Loucy (cell line): ENCODE measurements around the gene ACSF2.

Source experiments
- H2AFZ ChIP-seq: fragments of 200-600 bp; sonication (generic); 2 replicates; pipeline ENCODE4 v1.6.0; 2016; ENCODE audit warnings: antibody characterized with exemption, mild to moderate bottlenecking, low read length, moderate library complexity
- H3F3A ChIP-seq: fragments of 200-600 bp; 2 replicates; pipeline ENCODE4 v1.6.0; 2016; ENCODE audit warnings: antibody characterized with exemption, low read depth, mild to moderate bottlenecking
- H3K27me3 ChIP-seq: fragments of 200-600 bp; sonication (generic); 2 replicates; pipeline ENCODE4 v1.6.1; 2014; ENCODE audit warnings: low read length, mild to moderate bottlenecking; ENCODE audit not compliant: insufficient read depth, poor library complexity, severe bottlenecking
- H3K36me3 ChIP-seq: fragments of 200-600 bp; sonication (generic); 2 replicates; pipeline ENCODE4 v1.6.1; 2016; ENCODE audit warnings: low read length; ENCODE audit not compliant: insufficient read depth
- H3K4me1 ChIP-seq: fragments of 200-600 bp; sonication (generic); 2 replicates; pipeline ENCODE4 v1.5.1; 2014; ENCODE audit warnings: low read length, mild to moderate bottlenecking; ENCODE audit not compliant: insufficient read depth, poor library complexity, severe bottlenecking
- H3K4me2 ChIP-seq: fragments of 200-600 bp; sonication (generic); 2 replicates; pipeline ENCODE4 v1.6.0; 2014; ENCODE audit warnings: antibody characterized with exemption, low read length, low read depth, mild to moderate bottlenecking; ENCODE audit not compliant: poor library complexity, severe bottlenecking
- H3K4me3 ChIP-seq: fragments of 200-600 bp; sonication (generic); 2 replicates; pipeline ENCODE4 v1.5.1; 2014; ENCODE audit warnings: low read length, mild to moderate bottlenecking, mixed read lengths; ENCODE audit not compliant: poor library complexity, severe bottlenecking
- H3K79me2 ChIP-seq: fragments of 200-600 bp; sonication (generic); 2 replicates; pipeline ENCODE4 v1.6.1; 2014; ENCODE audit warnings: low read length; ENCODE audit not compliant: insufficient read depth
- H3K9ac ChIP-seq: fragments of 200-600 bp; sonication (generic); 2 replicates; pipeline ENCODE4 v1.6.0; 2014; ENCODE audit warnings: mild to moderate bottlenecking, low read depth, low read length, moderate library complexity; ENCODE audit not compliant: poor library complexity, severe bottlenecking
- H3K9me2 ChIP-seq: fragments of 200-600 bp; sonication (generic); replicated peaks from 2 replicates; pipeline ENCODE4 v1.6.1; 2016; ENCODE audit warnings: low read depth, low read length, mixed read lengths
- H3K9me3 ChIP-seq: fragments of 200-600 bp; sonication (generic); 2 replicates; pipeline ENCODE4 v1.6.1; 2014; ENCODE audit warnings: mild to moderate bottlenecking, antibody characterized with exemption, low read length, low read depth; ENCODE audit not compliant: insufficient read depth
- H4K20me1 ChIP-seq: fragments of 200-600 bp; sonication (generic); 2 replicates; pipeline ENCODE4 v1.6.0; 2014; ENCODE audit warnings: antibody characterized with exemption, low read length, mild to moderate bottlenecking; ENCODE audit not compliant: insufficient read depth, poor library complexity, severe bottlenecking
- EZH2phosphoT487 ChIP-seq: fragments of 200-600 bp; IDR thresholded peaks from 2 replicates; pipeline ENCODE4 v1.6.1; 2018; ENCODE audit warnings: antibody characterized with exemption, mild to moderate bottlenecking, moderate library complexity, borderline replicate concordance
- TF ChIP-seq, protein P1 (sequence below): fragments of 200-600 bp; sonication (generic); conservative IDR thresholded peaks from 2 replicates; pipeline ENCODE4 v1.5.1; 2014; ENCODE audit warnings: mild to moderate bottlenecking, antibody characterized with exemption, low read length

ACSF2 gene

DNA sequence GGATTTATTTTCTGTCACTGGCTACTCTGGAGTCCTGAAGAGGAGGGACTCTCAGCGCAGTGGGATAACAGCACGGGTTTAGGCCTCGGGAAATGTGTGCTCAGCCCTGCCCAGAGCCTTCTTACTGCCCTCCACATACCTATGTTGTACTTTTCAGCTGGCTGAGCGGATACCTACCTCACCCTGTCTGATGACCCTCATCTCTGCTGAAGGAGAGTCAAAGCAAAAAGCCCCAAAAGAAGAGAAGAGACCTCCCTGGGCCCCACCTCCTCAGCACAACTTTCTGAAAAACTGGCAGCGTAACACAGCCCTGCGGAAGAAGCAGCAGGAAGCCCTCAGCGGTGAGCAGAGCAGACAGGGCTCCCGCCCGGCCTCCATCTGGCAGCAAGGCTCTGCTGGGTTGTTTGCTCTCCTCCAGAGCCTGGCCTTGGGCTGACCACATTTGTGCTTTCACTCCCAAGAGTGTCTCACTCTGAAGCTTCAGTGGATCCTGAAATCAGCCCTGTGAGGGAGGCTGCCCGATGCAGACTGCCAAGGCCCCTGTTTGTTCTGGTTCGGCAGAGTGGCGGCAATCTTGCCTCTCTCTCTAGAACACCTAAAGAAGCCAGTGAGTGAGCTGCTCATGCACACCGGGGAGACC lies 92.5 kb downstream of the ACSF2 start:
- no peak overlapping the region for H3K4me2 ChIP-seq
- no peaks in the 10 kb centered on the region for H3F3A ChIP-seq
- H3K27me3 ChIP-seq: no peaks in the 10 kb centered on the region
- no peaks in the 10 kb centered on the region for H3K36me3 ChIP-seq
- no peaks in the 10 kb centered on the region for H3K9me2 ChIP-seq
- no peak overlapping the region for H3K4me3 ChIP-seq
- no peaks in the 10 kb centered on the region for H3K79me2 ChIP-seq
- H3K9me3 ChIP-seq: no peaks in the 10 kb centered on the region
- TF ChIP-seq, protein P1, sequence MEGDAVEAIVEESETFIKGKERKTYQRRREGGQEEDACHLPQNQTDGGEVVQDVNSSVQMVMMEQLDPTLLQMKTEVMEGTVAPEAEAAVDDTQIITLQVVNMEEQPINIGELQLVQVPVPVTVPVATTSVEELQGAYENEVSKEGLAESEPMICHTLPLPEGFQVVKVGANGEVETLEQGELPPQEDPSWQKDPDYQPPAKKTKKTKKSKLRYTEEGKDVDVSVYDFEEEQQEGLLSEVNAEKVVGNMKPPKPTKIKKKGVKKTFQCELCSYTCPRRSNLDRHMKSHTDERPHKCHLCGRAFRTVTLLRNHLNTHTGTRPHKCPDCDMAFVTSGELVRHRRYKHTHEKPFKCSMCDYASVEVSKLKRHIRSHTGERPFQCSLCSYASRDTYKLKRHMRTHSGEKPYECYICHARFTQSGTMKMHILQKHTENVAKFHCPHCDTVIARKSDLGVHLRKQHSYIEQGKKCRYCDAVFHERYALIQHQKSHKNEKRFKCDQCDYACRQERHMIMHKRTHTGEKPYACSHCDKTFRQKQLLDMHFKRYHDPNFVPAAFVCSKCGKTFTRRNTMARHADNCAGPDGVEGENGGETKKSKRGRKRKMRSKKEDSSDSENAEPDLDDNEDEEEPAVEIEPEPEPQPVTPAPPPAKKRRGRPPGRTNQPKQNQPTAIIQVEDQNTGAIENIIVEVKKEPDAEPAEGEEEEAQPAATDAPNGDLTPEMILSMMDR: no peak
- TF ChIP-seq EZH2phosphoT487: no peak
- no peaks in the 10 kb centered on the region for H4K20me1 ChIP-seq
- no peak overlapping the region for H3K9ac ChIP-seq
- no peaks in the 10 kb centered on the region for H3K4me1 ChIP-seq
- H2AFZ ChIP-seq: no peak overlapping the region

DNA sequence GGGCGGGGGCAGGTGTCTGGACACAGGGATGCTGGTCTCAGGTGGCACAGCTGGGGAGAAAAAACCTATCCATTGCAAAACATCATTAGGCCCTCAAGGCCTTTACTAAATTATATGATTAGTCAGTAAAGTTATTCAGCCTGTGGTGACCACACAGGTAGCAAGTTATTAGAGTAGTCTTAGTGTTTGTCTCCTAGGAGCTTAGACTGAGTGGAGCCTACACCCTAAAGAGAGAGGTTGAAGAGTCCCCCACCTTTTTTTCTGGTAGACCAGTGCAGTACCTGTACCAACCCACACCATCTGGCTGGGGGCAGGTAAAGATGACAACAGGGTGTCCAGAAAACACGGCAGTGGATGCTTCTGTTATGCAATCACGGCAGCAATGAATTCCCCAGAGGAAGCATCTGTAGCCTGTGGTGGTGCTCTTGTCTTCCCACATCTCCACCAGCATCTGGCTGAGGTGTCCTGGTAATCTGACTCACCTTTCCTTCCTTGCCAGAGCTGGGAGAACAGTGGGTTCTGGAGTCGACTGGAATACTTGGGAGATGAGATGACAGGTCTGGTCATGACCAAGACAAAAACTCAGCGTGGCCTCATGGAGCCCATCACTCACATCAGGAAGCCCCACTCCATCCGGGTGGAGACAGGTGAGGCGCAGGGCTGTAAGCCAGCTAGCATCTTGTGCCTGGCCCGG lies 93.3 kb downstream of the ACSF2 start:
- H3K9me3 ChIP-seq: no peaks in the 10 kb centered on the region
- H3K9ac ChIP-seq: no peak overlapping the region
- no peaks in the 10 kb centered on the region for H3F3A ChIP-seq
- no peaks in the 10 kb centered on the region for H3K4me1 ChIP-seq
- H3K4me3 ChIP-seq: no peak overlapping the region
- H3K9me2 ChIP-seq: no peaks in the 10 kb centered on the region
- TF ChIP-seq, protein P1: no peak
- TF ChIP-seq EZH2phosphoT487: no peak
- H2AFZ ChIP-seq: no peak overlapping the region
- H3K36me3 ChIP-seq: no peaks in the 10 kb centered on the region
- H3K27me3 ChIP-seq: no peaks in the 10 kb centered on the region
- H4K20me1 ChIP-seq: no peaks in the 10 kb centered on the region
- H3K79me2 ChIP-seq: no peaks in the 10 kb centered on the region
- H3K4me2 ChIP-seq: no peak overlapping the region

DNA sequence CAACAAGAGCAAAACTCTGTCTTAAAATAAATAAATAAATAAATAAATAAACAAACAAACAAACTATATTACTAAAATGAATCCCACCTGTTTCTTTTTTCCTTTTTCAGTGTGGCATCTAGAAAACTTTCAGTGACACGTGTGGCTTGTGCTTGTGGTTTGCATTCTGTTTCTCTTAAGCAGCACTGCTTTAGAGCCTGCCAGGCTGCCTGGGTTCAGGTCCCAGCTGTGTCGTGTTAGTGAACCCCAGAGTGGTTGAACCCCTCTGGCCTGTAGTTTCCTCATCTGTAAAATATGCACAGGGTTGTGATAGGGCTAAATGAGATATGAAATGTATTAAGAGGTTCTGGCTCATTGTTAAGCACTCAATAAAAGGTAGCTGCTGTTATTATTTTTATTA lies 94.5 kb downstream of the ACSF2 start:
- H2AFZ ChIP-seq: no peak overlapping the region
- no peaks in the 10 kb centered on the region for H3K27me3 ChIP-seq
- H3F3A ChIP-seq: no peaks in the 10 kb centered on the region
- H3K9me2 ChIP-seq: no peaks in the 10 kb centered on the region
- H3K9me3 ChIP-seq: no peaks in the 10 kb centered on the region
- H4K20me1 ChIP-seq: no peaks in the 10 kb centered on the region
- H3K4me2 ChIP-seq: no peak overlapping the region
- no peaks in the 10 kb centered on the region for H3K4me1 ChIP-seq
- no peaks in the 10 kb centered on the region for H3K79me2 ChIP-seq
- no peak overlapping the region for H3K4me3 ChIP-seq
- TF ChIP-seq EZH2phosphoT487: no peak
- TF ChIP-seq, protein P1: no peak
- H3K36me3 ChIP-seq: no peaks in the 10 kb centered on the region
- no peak overlapping the region for H3K9ac ChIP-seq
